ENCODE measurements around the gene DUSP5. TPM values are rescaled to one million over a fixed set of nuclear protein-coding genes. Genes with fewer than 3 reads are reported as not detected.

The DUSP5 gene
- total and polyA plus RNA-seq, 10 of the 15 experiments (the other 5 are each of a cell fraction or from before 2014, with no cell fraction given), result 2.1 to 95.9 (median 23.4) TPM

DNA sequence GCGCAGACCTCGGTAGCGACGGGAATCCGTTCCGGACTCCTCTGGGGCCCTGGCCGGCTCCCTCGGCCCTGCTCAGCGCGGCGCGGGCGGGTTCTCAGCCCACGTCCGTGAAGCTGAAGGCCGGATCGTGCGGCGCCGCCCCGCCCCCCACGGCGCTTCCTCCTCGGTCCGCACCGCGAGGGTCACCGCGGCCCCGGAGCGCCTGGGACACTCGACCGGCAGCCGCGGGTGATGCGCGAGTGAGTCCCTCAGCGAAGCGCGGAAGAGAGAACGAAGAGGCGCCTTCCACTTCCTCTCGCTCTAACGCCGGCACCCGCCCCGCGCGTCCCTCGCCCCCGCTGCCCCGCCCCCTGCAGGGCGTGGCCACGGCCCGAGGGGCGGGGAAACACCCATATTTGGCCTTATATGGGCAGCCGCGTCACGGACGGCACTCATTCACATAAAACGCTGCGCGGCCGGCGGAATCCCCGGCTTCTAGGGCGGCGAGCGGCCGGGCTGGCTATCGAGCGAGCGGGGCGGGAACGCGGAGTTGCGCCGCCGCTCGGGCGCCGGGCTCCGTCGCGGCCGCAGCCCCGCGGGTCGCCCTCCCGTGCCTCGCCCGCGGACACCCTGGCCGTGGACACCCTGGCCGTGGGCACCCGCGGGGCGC lies at the start of gene DUSP5 (continued):
- no peak for TF ChIP-seq SUZ12 (IDR thresholded peaks at IDR 0.05; ENCODE audit: unreplicated experiment)
- TF ChIP-seq RFX5 (IDR thresholded peaks at IDR 0.05; ENCODE audit: low read depth, low read length), result no peak
- TF ChIP-seq NBN (IDR thresholded peaks at IDR 0.05), result no peak
- no peak for TF ChIP-seq NFXL1 (IDR thresholded peaks at IDR 0.05; ENCODE audit: borderline replicate concordance)
- no peak for TF ChIP-seq FOXK2 (IDR thresholded peaks at IDR 0.05)
- TF ChIP-seq, protein P1, sequence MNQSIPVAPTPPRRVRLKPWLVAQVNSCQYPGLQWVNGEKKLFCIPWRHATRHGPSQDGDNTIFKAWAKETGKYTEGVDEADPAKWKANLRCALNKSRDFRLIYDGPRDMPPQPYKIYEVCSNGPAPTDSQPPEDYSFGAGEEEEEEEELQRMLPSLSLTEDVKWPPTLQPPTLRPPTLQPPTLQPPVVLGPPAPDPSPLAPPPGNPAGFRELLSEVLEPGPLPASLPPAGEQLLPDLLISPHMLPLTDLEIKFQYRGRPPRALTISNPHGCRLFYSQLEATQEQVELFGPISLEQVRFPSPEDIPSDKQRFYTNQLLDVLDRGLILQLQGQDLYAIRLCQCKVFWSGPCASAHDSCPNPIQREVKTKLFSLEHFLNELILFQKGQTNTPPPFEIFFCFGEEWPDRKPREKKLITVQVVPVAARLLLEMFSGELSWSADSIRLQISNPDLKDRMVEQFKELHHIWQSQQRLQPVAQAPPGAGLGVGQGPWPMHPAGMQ (IDR thresholded peaks at IDR 0.05; ENCODE audit: borderline replicate concordance), result no peak
- no peak for TF ChIP-seq HDGF (IDR thresholded peaks at IDR 0.05)
- no peak for TF ChIP-seq NFIC (IDR thresholded peaks at IDR 0.05; ENCODE audit: low read depth, low read length)
- TF ChIP-seq, protein P2, sequence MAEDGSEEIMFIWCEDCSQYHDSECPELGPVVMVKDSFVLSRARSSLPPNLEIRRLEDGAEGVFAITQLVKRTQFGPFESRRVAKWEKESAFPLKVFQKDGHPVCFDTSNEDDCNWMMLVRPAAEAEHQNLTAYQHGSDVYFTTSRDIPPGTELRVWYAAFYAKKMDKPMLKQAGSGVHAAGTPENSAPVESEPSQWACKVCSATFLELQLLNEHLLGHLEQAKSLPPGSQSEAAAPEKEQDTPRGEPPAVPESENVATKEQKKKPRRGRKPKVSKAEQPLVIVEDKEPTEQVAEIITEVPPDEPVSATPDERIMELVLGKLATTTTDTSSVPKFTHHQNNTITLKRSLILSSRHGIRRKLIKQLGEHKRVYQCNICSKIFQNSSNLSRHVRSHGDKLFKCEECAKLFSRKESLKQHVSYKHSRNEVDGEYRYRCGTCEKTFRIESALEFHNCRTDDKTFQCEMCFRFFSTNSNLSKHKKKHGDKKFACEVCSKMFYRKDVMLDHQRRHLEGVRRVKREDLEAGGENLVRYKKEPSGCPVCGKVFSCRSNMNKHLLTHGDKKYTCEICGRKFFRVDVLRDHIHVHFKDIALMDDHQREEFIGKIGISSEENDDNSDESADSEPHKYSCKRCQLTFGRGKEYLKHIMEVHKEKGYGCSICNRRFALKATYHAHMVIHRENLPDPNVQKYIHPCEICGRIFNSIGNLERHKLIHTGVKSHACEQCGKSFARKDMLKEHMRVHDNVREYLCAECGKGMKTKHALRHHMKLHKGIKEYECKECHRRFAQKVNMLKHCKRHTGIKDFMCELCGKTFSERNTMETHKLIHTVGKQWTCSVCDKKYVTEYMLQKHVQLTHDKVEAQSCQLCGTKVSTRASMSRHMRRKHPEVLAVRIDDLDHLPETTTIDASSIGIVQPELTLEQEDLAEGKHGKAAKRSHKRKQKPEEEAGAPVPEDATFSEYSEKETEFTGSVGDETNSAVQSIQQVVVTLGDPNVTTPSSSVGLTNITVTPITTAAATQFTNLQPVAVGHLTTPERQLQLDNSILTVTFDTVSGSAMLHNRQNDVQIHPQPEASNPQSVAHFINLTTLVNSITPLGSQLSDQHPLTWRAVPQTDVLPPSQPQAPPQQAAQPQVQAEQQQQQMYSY (CRISPR knock-in tag; IDR thresholded peaks at IDR 0.05), result no peak
- no peak for TF ChIP-seq RCOR1 (conservative IDR thresholded peaks at IDR 0.05; ENCODE audit: low read depth, low read length)
- TF ChIP-seq, protein P3, sequence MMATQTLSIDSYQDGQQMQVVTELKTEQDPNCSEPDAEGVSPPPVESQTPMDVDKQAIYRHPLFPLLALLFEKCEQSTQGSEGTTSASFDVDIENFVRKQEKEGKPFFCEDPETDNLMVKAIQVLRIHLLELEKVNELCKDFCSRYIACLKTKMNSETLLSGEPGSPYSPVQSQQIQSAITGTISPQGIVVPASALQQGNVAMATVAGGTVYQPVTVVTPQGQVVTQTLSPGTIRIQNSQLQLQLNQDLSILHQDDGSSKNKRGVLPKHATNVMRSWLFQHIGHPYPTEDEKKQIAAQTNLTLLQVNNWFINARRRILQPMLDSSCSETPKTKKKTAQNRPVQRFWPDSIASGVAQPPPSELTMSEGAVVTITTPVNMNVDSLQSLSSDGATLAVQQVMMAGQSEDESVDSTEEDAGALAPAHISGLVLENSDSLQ (IDR thresholded peaks at IDR 0.05), result 0 out of 2 replicates have a peak, but pooled peaks have one; percentile 9
- TF ChIP-seq HCFC1 (IDR thresholded peaks at IDR 0.05; ENCODE audit: low read length), result no peak
- TF ChIP-seq, protein P4, sequence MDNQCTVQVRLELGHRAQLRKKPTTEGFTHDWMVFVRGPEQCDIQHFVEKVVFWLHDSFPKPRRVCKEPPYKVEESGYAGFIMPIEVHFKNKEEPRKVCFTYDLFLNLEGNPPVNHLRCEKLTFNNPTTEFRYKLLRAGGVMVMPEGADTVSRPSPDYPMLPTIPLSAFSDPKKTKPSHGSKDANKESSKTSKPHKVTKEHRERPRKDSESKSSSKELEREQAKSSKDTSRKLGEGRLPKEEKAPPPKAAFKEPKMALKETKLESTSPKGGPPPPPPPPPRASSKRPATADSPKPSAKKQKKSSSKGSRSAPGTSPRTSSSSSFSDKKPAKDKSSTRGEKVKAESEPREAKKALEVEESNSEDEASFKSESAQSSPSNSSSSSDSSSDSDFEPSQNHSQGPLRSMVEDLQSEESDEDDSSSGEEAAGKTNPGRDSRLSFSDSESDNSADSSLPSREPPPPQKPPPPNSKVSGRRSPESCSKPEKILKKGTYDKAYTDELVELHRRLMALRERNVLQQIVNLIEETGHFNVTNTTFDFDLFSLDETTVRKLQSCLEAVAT (IDR thresholded peaks at IDR 0.05), result no peak
- TF ChIP-seq, protein P5, sequence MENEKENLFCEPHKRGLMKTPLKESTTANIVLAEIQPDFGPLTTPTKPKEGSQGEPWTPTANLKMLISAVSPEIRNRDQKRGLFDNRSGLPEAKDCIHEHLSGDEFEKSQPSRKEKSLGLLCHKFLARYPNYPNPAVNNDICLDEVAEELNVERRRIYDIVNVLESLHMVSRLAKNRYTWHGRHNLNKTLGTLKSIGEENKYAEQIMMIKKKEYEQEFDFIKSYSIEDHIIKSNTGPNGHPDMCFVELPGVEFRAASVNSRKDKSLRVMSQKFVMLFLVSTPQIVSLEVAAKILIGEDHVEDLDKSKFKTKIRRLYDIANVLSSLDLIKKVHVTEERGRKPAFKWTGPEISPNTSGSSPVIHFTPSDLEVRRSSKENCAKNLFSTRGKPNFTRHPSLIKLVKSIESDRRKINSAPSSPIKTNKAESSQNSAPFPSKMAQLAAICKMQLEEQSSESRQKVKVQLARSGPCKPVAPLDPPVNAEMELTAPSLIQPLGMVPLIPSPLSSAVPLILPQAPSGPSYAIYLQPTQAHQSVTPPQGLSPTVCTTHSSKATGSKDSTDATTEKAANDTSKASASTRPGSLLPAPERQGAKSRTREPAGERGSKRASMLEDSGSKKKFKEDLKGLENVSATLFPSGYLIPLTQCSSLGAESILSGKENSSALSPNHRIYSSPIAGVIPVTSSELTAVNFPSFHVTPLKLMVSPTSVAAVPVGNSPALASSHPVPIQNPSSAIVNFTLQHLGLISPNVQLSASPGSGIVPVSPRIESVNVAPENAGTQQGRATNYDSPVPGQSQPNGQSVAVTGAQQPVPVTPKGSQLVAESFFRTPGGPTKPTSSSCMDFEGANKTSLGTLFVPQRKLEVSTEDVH (IDR thresholded peaks at IDR 0.05; ENCODE audit: low read depth, partially characterized antibody), result no peak
- TF ChIP-seq DPF2 (IDR thresholded peaks at IDR 0.05), result peak; percentile 48
- TF ChIP-seq FOXM1 (IDR thresholded peaks at IDR 0.05; ENCODE audit: low read depth, low read length), result no peak
- peak; percentile 19; the same call in 1 of the 2 replicates for TF ChIP-seq PAX5 (IDR thresholded peaks at IDR 0.05; ENCODE audit: borderline replicate concordance, low read depth, low read length)
- TF ChIP-seq GATAD2B (conservative IDR thresholded peaks at IDR 0.05; ENCODE audit: low read depth), result peak; percentile 94
- TF ChIP-seq STAT3 (IDR thresholded peaks at IDR 0.05; ENCODE audit: low read depth, low read length), result no peak
